Activated CD4-positive, alpha-beta T cell treated with anti-CD3 and anti-CD28 coated beads, Interleukin-2, amount 10 ng/mL, durations not matched to agents 7 days and 5 days (primary cell): ENCODE data around the gene DNM3. TPM values are rescaled to one million over a fixed set of nuclear protein-coding genes. Genes with fewer than 3 reads are reported as not detected.

Experiments
- CTCF ChIA-PET: fragments of 350-600 bp; sonication (Branson Sonifier 250); formaldehyde crosslinking; loops from one replicate; lab custom pipeline; 2021; ENCODE audit warnings: antibody characterized with exemption; lab: Charles Lee
- POLR2A ChIA-PET: fragments of 350-600 bp; sonication (Branson Sonifier 250); formaldehyde crosslinking; loops from one replicate; lab custom pipeline; 2021; ENCODE audit warnings: antibody characterized with exemption; lab: Charles Lee
- DNase-seq: peaks from one replicate; pipeline ENCODE4 v3.0.0-alpha.2; 2020
- H3K27ac Mint-ChIP-seq: one replicate; pipeline ENCODE4 v1.8.0; 2021; ENCODE audit warnings: mild to moderate bottlenecking, moderate library complexity, mixed read lengths
- H3K27me3 Mint-ChIP-seq: one replicate; pipeline ENCODE4 v1.8.0; 2021; ENCODE audit warnings: mixed read lengths
- H3K36me3 Mint-ChIP-seq: one replicate; pipeline ENCODE4 v1.8.0; 2021; ENCODE audit warnings: low read depth, mixed read lengths
- H3K4me1 Mint-ChIP-seq: one replicate; pipeline ENCODE4 v1.8.0; 2021; ENCODE audit warnings: mixed read lengths
- H3K4me3 Mint-ChIP-seq: one replicate; pipeline ENCODE4 v1.8.0; 2021; ENCODE audit warnings: mild to moderate bottlenecking, moderate library complexity, mixed read lengths
- H3K9me3 Mint-ChIP-seq: one replicate; pipeline ENCODE4 v1.8.0; 2021; ENCODE audit warnings: mixed read lengths
- total RNA-seq, 2 experiments: library from RNA; stranded (reverse); gene quantifications; one replicate each; pipeline ENCODE4 v1.2.3, GENCODE V29; 2021

DNM3 gene
- total RNA-seq, 2 experiments from 2014 or later, result 2.1 TPM

GRCh38 chr1:172342584-172343239 is 501.4 kb downstream of the DNM3 start:
- ChIA-PET CTCF (interaction anchor here (0.6 to 0.8 kb wide), 2 partner anchors 16 to 17 kb away, joined by 3 read pairs; no protein-coding TSS in a partner anchor), POLR2A (interaction anchor here (0.8 kb wide), 1 partner anchor 15 kb away, joined by 4 read pairs; no protein-coding TSS in a partner anchor)
- no peak for DNase-seq
- Mint-ChIP-seq H3K9me3 (peaks cover 27% of the 10 kb centered on the region), H3K27ac (no peak overlapping the region), H3K36me3 (peaks cover 13% of the 10 kb centered on the region), H3K4me3 (no peak overlapping the region), H3K4me1 (peaks cover 58% of the 10 kb centered on the region), H3K27me3 (no peaks in the 10 kb centered on the region)

GRCh38 chr1:172343240-172344160 is 502.2 kb downstream of the DNM3 start:
- H3K4me3 Mint-ChIP-seq, result no peak overlapping the region
- H3K36me3 Mint-ChIP-seq, result peaks cover 18% of the 10 kb centered on the region
- peaks cover 54% of the 10 kb centered on the region for H3K4me1 Mint-ChIP-seq
- DNase-seq, result no peak
- no peaks in the 10 kb centered on the region for H3K27me3 Mint-ChIP-seq
- H3K27ac Mint-ChIP-seq, result no peak overlapping the region
- ChIA-PET CTCF (interaction anchor here (0.6 to 0.8 kb wide), 2 partner anchors 15 to 1464 kb away, joined by 3 read pairs; no protein-coding TSS in a partner anchor), POLR2A (interaction anchor here (0.7 to 0.8 kb wide), 2 partner anchors 15 to 72 kb away, joined by 4 read pairs; no protein-coding TSS in a partner anchor)
- peaks cover 33% of the 10 kb centered on the region for H3K9me3 Mint-ChIP-seq

- no peak overlapping the region for H3K27ac Mint-ChIP-seq
- H3K27me3 Mint-ChIP-seq, result no peaks in the 10 kb centered on the region
- no peak for DNase-seq
- H3K4me1 Mint-ChIP-seq, result peaks cover 46% of the 10 kb centered on the region
- no peak overlapping the region for H3K4me3 Mint-ChIP-seq
- peaks cover 18% of the 10 kb centered on the region for H3K36me3 Mint-ChIP-seq
- POLR2A ChIA-PET, result interaction anchor here (0.7 kb wide), 1 partner anchor 73 kb away, joined by 4 read pairs; no protein-coding TSS in a partner anchor
- peaks cover 35% of the 10 kb centered on the region for H3K9me3 Mint-ChIP-seq
- CTCF ChIA-PET, result interaction anchor here (1.0 kb wide), 1 partner anchor 10 kb away, joined by 5 read pairs; no protein-coding TSS in a partner anchor
Measured at GRCh38 chr1:172344444-172344843, 503.1 kb downstream of the DNM3 start.

GRCh38 chr1:172345077-172345476 is 503.8 kb downstream of the DNM3 start:
- no peak overlapping the region for H3K27ac Mint-ChIP-seq
- POLR2A ChIA-PET, result interaction anchor here (0.6 kb wide), 1 partner anchor 399 kb away, joined by 5 read pairs; no protein-coding TSS in a partner anchor
- CTCF ChIA-PET, result interaction anchor here (1.0 kb wide), 1 partner anchor 10 kb away, joined by 5 read pairs; no protein-coding TSS in a partner anchor

GRCh38 chr1:172347416-172347815 is 506.1 kb downstream of the DNM3 start:
- H3K4me3 Mint-ChIP-seq, result no peak overlapping the region
- H3K36me3 Mint-ChIP-seq, result peaks cover 17% of the 10 kb centered on the region
- H3K9me3 Mint-ChIP-seq, result peaks cover 28% of the 10 kb centered on the region
- no peak overlapping the region for H3K27ac Mint-ChIP-seq
- no peak for DNase-seq
- ChIA-PET CTCF (interaction anchor here (1.4 kb wide), 1 partner anchor 8 kb away, joined by 3 read pairs; no protein-coding TSS in a partner anchor), POLR2A (no interaction called here)
- peaks cover 24% of the 10 kb centered on the region for H3K4me1 Mint-ChIP-seq
- H3K27me3 Mint-ChIP-seq, result no peaks in the 10 kb centered on the region

More at GRCh38 chr1:172345077-172345476, 503.8 kb downstream of the DNM3 start:
- no peak for DNase-seq
- Mint-ChIP-seq H3K4me1 (peaks cover 40% of the 10 kb centered on the region), H3K4me3 (no peak overlapping the region), H3K9me3 (peaks cover 29% of the 10 kb centered on the region), H3K27me3 (no peaks in the 10 kb centered on the region), H3K36me3 (peaks cover 17% of the 10 kb centered on the region)

GRCh38 chr1:172350856-172351255 is 509.6 kb downstream of the DNM3 start:
- DNase-seq, result no peak
- H3K4me1 Mint-ChIP-seq, result peaks cover 16% of the 10 kb centered on the region
- H3K4me3 Mint-ChIP-seq, result no peak overlapping the region
- peaks cover 23% of the 10 kb centered on the region for H3K9me3 Mint-ChIP-seq
- CTCF ChIA-PET, result interaction anchor here (3.2 kb wide), 1 partner anchor 8 kb away, joined by 10 read pairs; no protein-coding TSS in a partner anchor
- H3K36me3 Mint-ChIP-seq, result peaks cover 16% of the 10 kb centered on the region
- H3K27ac Mint-ChIP-seq, result no peak overlapping the region
- H3K27me3 Mint-ChIP-seq, result peaks cover 2% of the 10 kb centered on the region
- POLR2A ChIA-PET, result no interaction called here

GRCh38 chr1:172351346-172351745 is 510.0 kb downstream of the DNM3 start:
- no peak for DNase-seq
- ChIA-PET POLR2A (no interaction called here), CTCF (interaction anchor here (1.4 to 3.2 kb wide), 2 partner anchors 8 to 12 kb away, joined by 7 to 10 read pairs; no protein-coding TSS in a partner anchor)
- Mint-ChIP-seq H3K4me1 (peaks cover 16% of the 10 kb centered on the region), H3K4me3 (no peak overlapping the region), H3K9me3 (peaks cover 19% of the 10 kb centered on the region), H3K36me3 (peaks cover 12% of the 10 kb centered on the region), H3K27me3 (peaks cover 2% of the 10 kb centered on the region), H3K27ac (no peak overlapping the region)

- peaks cover 10% of the 10 kb centered on the region for H3K36me3 Mint-ChIP-seq
- peaks cover 18% of the 10 kb centered on the region for H3K4me1 Mint-ChIP-seq
- H3K27me3 Mint-ChIP-seq, result peaks cover 2% of the 10 kb centered on the region
- H3K27ac Mint-ChIP-seq, result no peak overlapping the region
- ChIA-PET CTCF (interaction anchor here (1.4 to 3.2 kb wide), 2 partner anchors 7 to 12 kb away, joined by 7 to 10 read pairs; no protein-coding TSS in a partner anchor), POLR2A (no interaction called here)
- no peak overlapping the region for H3K4me3 Mint-ChIP-seq
- no peak for DNase-seq
- peaks cover 17% of the 10 kb centered on the region for H3K9me3 Mint-ChIP-seq
Measured at GRCh38 chr1:172351754-172352161, 510.5 kb downstream of the DNM3 start.

GRCh38 chr1:172352435-172352834 is 511.1 kb downstream of the DNM3 start:
- peaks cover 2% of the 10 kb centered on the region for H3K27me3 Mint-ChIP-seq
- ChIA-PET POLR2A (no interaction called here), CTCF (interaction anchor here (0.6 to 1.4 kb wide), 2 partner anchors 13 to 231 kb away, joined by 3 to 7 read pairs; no protein-coding TSS in a partner anchor)
- H3K27ac Mint-ChIP-seq, result no peak overlapping the region
- no peak overlapping the region for H3K4me3 Mint-ChIP-seq
- no peak for DNase-seq
- peaks cover 10% of the 10 kb centered on the region for H3K9me3 Mint-ChIP-seq
- H3K4me1 Mint-ChIP-seq, result peaks cover 21% of the 10 kb centered on the region
- peaks cover 9% of the 10 kb centered on the region for H3K36me3 Mint-ChIP-seq

- ChIA-PET POLR2A (no interaction called here), CTCF (interaction anchor here (0.8 to 1.6 kb wide), 7 partner anchors 10 to 158 kb away, joined by 3 to 5 read pairs (median 4); no protein-coding TSS in a partner anchor)
- Mint-ChIP-seq H3K9me3 (no peaks in the 10 kb centered on the region), H3K4me1 (peaks cover 39% of the 10 kb centered on the region), H3K4me3 (no peak overlapping the region), H3K36me3 (peaks cover 2% of the 10 kb centered on the region), H3K27me3 (peaks cover 2% of the 10 kb centered on the region), H3K27ac (no peak overlapping the region)
- DNase-seq, result no peak
Measured at GRCh38 chr1:172354291-172355274, 513.3 kb downstream of the DNM3 start.

GRCh38 chr1:172356620-172357019 is 515.3 kb downstream of the DNM3 start:
- no peak for DNase-seq
- ChIA-PET CTCF (interaction anchor here (1.2 kb wide), 1 partner anchor 9 kb away, joined by 3 read pairs; no protein-coding TSS in a partner anchor), POLR2A (no interaction called here)
- Mint-ChIP-seq H3K9me3 (no peaks in the 10 kb centered on the region), H3K4me3 (no peak overlapping the region), H3K27ac (no peak overlapping the region), H3K4me1 (peaks cover 47% of the 10 kb centered on the region), H3K27me3 (peaks cover 2% of the 10 kb centered on the region), H3K36me3 (peaks cover 2% of the 10 kb centered on the region)
